GM23338 (cell line): ENCODE measurements around the gene BDP1. TPM values are rescaled to one million over a fixed set of nuclear protein-coding genes. Genes with fewer than 3 reads are reported as not detected.

Source experiments
- ATAC-seq: fragments of 200-7000 bp; cut with Tn5 transposase; 3 replicates; pipeline ENCODE4 v1.9.1; 2020
- DNase-seq: peaks from one replicate; pipeline ENCODE4 v3.0.0-alpha.2; 2015; ENCODE audit warnings: low spot score
- H2AFZ ChIP-seq: fragments of 200-600 bp; sonication (generic); 2 replicates; pipeline ENCODE4 v1.8.0; 2016; ENCODE audit warnings: antibody characterized with exemption, mild to moderate bottlenecking, moderate library complexity
- H3F3A ChIP-seq: fragments of 200-600 bp; sonication (generic); replicated peaks from 2 replicates; pipeline ENCODE4 v1.8.0; 2017; ENCODE audit warnings: antibody characterized with exemption, mixed run types, low read depth
- H3K27ac ChIP-seq: fragments of 200-600 bp; sonication (generic); 2 replicates; pipeline ENCODE4 v1.6.1; 2016; ENCODE audit warnings: low read depth
- H3K27me3 ChIP-seq: fragments of 200-600 bp; sonication (generic); 2 replicates; pipeline ENCODE4 v1.8.0; 2016; ENCODE audit warnings: mild to moderate bottlenecking, mixed run types, moderate library complexity; ENCODE audit not compliant: insufficient read depth
- H3K36me3 ChIP-seq: fragments of 200-600 bp; sonication (generic); 2 replicates; pipeline ENCODE4 v1.8.0; 2016; ENCODE audit warnings: mild to moderate bottlenecking; ENCODE audit not compliant: insufficient read depth
- H3K4me1 ChIP-seq: fragments of 200-600 bp; sonication (generic); 2 replicates; pipeline ENCODE4 v1.8.0; 2016; ENCODE audit warnings: mild to moderate bottlenecking, moderate library complexity; ENCODE audit not compliant: insufficient read depth
- H3K4me2 ChIP-seq: fragments of 200-600 bp; sonication (generic); 2 replicates; pipeline ENCODE4 v1.7.1; 2017; ENCODE audit warnings: mixed run types
- H3K4me3 ChIP-seq: fragments of 200-600 bp; sonication (generic); 2 replicates; pipeline ENCODE4 v1.6.1; 2016; ENCODE audit warnings: mixed run types
- H3K79me2 ChIP-seq: fragments of 200-600 bp; sonication (generic); replicated peaks from 2 replicates; pipeline ENCODE4 v1.8.0; 2017; ENCODE audit warnings: mild to moderate bottlenecking; ENCODE audit not compliant: insufficient read depth
- H3K9me2 ChIP-seq: fragments of 200-600 bp; sonication (generic); 2 replicates; pipeline ENCODE4 v1.8.0; 2017; ENCODE audit not compliant: insufficient read depth
- H4K20me1 ChIP-seq: fragments of 200-600 bp; sonication (generic); replicated peaks from 2 replicates; pipeline ENCODE4 v1.8.0; 2017; ENCODE audit warnings: mild to moderate bottlenecking; ENCODE audit not compliant: insufficient read depth
- H3K27ac Mint-ChIP-seq: 2 replicates; pipeline ENCODE4 v1.8.0; 2020; ENCODE audit warnings: inconsistent platforms, mild to moderate bottlenecking, moderate library complexity, mixed read lengths
- H3K27me3 Mint-ChIP-seq: 3 replicates; pipeline ENCODE4 v1.8.0; 2022; ENCODE audit warnings: low read depth, mild to moderate bottlenecking, moderate library complexity, mixed read lengths, inconsistent platforms; ENCODE audit not compliant: insufficient read depth, poor library complexity
- H3K36me3 Mint-ChIP-seq: 3 replicates; pipeline ENCODE4 v1.8.0; 2021; ENCODE audit warnings: low read depth, mild to moderate bottlenecking, inconsistent platforms, moderate library complexity, mixed read lengths
- H3K4me1 Mint-ChIP-seq: 3 replicates; pipeline ENCODE4 v1.8.0; 2020; ENCODE audit warnings: mild to moderate bottlenecking, inconsistent platforms, mixed read lengths
- H3K4me3 Mint-ChIP-seq: 3 replicates; pipeline ENCODE4 v1.8.0; 2021; ENCODE audit warnings: moderate library complexity, mild to moderate bottlenecking, inconsistent platforms, mixed read lengths
- H3K9me3 Mint-ChIP-seq: 3 replicates; pipeline ENCODE4 v1.8.0; 2020; ENCODE audit warnings: moderate library complexity, mild to moderate bottlenecking, inconsistent platforms, mixed read lengths
- CREB1 ChIP-seq: fragments of 250-450 bp; sonication (Bioruptor Pico); IDR thresholded peaks from 2 replicates; pipeline ENCODE4 v1.5.0; 2020; ENCODE audit warnings: low read depth, mild to moderate bottlenecking, moderate library complexity
- EZH2 ChIP-seq: fragments of 200-600 bp; sonication (generic); IDR thresholded peaks from one replicate; pipeline ENCODE4 v1.8.0; 2017; ENCODE audit warnings: antibody characterized with exemption, mild to moderate bottlenecking, low read depth; ENCODE audit not compliant: unreplicated experiment
- EZH2phosphoT487 ChIP-seq: fragments of 200-600 bp; sonication (generic); IDR thresholded peaks from one replicate; pipeline ENCODE4 v1.8.1; 2018; ENCODE audit warnings: antibody characterized with exemption; ENCODE audit not compliant: unreplicated experiment
- JUNB ChIP-seq: IDR thresholded peaks from one replicate; pipeline ENCODE4 v1.6.1; 2016; ENCODE audit warnings: antibody characterized with exemption; ENCODE audit not compliant: unreplicated experiment
- NANOG ChIP-seq: IDR thresholded peaks from 2 replicates; pipeline ENCODE4 v1.6.1; 2016; ENCODE audit warnings: antibody characterized with exemption, borderline replicate concordance
- POLR2AphosphoS5 ChIP-seq: IDR thresholded peaks from 2 replicates; pipeline ENCODE4 v1.6.1; 2016; ENCODE audit warnings: antibody characterized with exemption, low read depth
- STAT1 ChIP-seq: IDR thresholded peaks from one replicate; pipeline ENCODE4 v1.6.1; 2016; ENCODE audit warnings: antibody characterized with exemption; ENCODE audit not compliant: unreplicated experiment
- ZNF114 ChIP-seq: fragments of 250-450 bp; sonication (Bioruptor Pico); IDR thresholded peaks from 2 replicates; pipeline ENCODE4 v1.5.0; 2020; ENCODE audit warnings: mild to moderate bottlenecking, moderate library complexity
- ZNF331 ChIP-seq: fragments of 250-450 bp; sonication (Bioruptor Pico); IDR thresholded peaks from 2 replicates; pipeline ENCODE4 v1.5.0; 2020; ENCODE audit warnings: low read depth, mild to moderate bottlenecking, moderate library complexity
- polyA plus RNA-seq: library from polyadenylated mRNA; unstranded; fragments of >200 nt; fragmentation: Nextera tagmentation; extraction: Ambion mirVana; gene quantifications from 2 replicates; pipeline ENCODE4 v1.2.1, GENCODE V29; 2016
- total RNA-seq: library from RNA; depleted of rRNA; stranded (reverse); fragments of >200 nt; shearing (Covaris generic); gene quantifications from 2 replicates; pipeline ENCODE4 v1.2.3, GENCODE V29; 2014
- TF ChIP-seq, protein P1 (sequence below), 2 experiments: fragments of 200-600 bp in 1 of 2; sonication (generic) in 1 of 2; conservative IDR thresholded peaks; 2 replicates each; pipeline versions ENCODE4 v1.5.1 to v1.6.1; 2016 to 2017; ENCODE audit warnings: antibody characterized with exemption in 2 of 2, low read depth in 2 of 2, mild to moderate bottlenecking in 2 of 2, moderate library complexity in 1 of 2
- TF ChIP-seq, protein P2 (sequence below): IDR thresholded peaks from 2 replicates; pipeline ENCODE4 v1.6.1; 2016; ENCODE audit warnings: antibody characterized with exemption
- TF ChIP-seq, protein P3 (sequence below): IDR thresholded peaks from one replicate; pipeline ENCODE4 v1.6.1; 2018; ENCODE audit warnings: antibody characterized with exemption; ENCODE audit not compliant: unreplicated experiment
- TF ChIP-seq, protein P4 (sequence below): fragments of 250-450 bp; sonication (Bioruptor Pico); IDR thresholded peaks from 2 replicates; pipeline ENCODE4 v1.5.0; 2020; ENCODE audit warnings: mild to moderate bottlenecking, moderate library complexity

The BDP1 gene
- total and polyA plus RNA-seq, 2 experiments from 2014 or later: 41.8 to 54.4 TPM

DNA sequence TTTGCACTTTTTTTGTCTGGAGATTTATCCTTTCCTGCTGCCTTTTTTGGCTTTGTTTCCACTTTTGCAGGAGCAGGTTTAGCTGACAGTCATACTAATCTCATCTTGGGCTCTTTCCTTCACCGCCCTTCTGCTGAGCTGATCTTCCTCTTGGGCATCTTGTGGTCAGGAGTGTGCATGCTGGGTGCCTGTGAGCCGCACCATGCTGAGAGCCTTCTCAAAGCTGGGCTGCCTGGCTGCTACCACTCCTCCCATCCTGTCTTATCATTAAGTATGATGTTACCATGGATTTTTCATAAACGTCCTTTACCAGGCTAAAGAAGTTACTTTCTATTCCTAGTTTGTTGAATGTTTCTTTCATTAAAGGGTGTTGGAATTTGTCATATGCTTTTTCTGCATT lies 82.2 kb downstream of the BDP1 start:
- H3K4me3 ChIP-seq: no peak overlapping the region
- H3K36me3 Mint-ChIP-seq: peaks cover 49% of the 10 kb centered on the region
- peaks cover 14% of the 10 kb centered on the region; the same call in 1 of the 2 replicates for H3K36me3 ChIP-seq
- H3K4me2 ChIP-seq: no peak overlapping the region
- H3K27ac Mint-ChIP-seq: peak overlapping the region; percentile 44; the same call in 1 of the 2 replicates
- peaks cover 7% of the 10 kb centered on the region; the same call in 1 of the 2 replicates for H4K20me1 ChIP-seq
- peak; percentile 48; the same call in 2 of the 3 replicates for ATAC-seq
- H3F3A ChIP-seq: no peaks in the 10 kb centered on the region
- H2AFZ ChIP-seq: no peak overlapping the region
- peak; percentile 8 for DNase-seq
- TF ChIP-seq NANOG (no peak), ZNF331 (CRISPR knock-in tag) (no peak), CREB1 (CRISPR knock-in tag) (no peak), EZH2 (no peak), ZNF114 (CRISPR knock-in tag) (no peak), JUNB (no peak), EZH2phosphoT487 (no peak), POLR2AphosphoS5 (no peak), STAT1 (no peak)
- TF ChIP-seq, protein P1, sequence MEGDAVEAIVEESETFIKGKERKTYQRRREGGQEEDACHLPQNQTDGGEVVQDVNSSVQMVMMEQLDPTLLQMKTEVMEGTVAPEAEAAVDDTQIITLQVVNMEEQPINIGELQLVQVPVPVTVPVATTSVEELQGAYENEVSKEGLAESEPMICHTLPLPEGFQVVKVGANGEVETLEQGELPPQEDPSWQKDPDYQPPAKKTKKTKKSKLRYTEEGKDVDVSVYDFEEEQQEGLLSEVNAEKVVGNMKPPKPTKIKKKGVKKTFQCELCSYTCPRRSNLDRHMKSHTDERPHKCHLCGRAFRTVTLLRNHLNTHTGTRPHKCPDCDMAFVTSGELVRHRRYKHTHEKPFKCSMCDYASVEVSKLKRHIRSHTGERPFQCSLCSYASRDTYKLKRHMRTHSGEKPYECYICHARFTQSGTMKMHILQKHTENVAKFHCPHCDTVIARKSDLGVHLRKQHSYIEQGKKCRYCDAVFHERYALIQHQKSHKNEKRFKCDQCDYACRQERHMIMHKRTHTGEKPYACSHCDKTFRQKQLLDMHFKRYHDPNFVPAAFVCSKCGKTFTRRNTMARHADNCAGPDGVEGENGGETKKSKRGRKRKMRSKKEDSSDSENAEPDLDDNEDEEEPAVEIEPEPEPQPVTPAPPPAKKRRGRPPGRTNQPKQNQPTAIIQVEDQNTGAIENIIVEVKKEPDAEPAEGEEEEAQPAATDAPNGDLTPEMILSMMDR (conservative IDR thresholded peaks at IDR 0.05; ENCODE audit: low read depth in 2 of 2): no peak
- TF ChIP-seq, protein P2, sequence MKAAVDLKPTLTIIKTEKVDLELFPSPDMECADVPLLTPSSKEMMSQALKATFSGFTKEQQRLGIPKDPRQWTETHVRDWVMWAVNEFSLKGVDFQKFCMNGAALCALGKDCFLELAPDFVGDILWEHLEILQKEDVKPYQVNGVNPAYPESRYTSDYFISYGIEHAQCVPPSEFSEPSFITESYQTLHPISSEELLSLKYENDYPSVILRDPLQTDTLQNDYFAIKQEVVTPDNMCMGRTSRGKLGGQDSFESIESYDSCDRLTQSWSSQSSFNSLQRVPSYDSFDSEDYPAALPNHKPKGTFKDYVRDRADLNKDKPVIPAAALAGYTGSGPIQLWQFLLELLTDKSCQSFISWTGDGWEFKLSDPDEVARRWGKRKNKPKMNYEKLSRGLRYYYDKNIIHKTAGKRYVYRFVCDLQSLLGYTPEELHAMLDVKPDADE: no peak
- TF ChIP-seq, protein P3, sequence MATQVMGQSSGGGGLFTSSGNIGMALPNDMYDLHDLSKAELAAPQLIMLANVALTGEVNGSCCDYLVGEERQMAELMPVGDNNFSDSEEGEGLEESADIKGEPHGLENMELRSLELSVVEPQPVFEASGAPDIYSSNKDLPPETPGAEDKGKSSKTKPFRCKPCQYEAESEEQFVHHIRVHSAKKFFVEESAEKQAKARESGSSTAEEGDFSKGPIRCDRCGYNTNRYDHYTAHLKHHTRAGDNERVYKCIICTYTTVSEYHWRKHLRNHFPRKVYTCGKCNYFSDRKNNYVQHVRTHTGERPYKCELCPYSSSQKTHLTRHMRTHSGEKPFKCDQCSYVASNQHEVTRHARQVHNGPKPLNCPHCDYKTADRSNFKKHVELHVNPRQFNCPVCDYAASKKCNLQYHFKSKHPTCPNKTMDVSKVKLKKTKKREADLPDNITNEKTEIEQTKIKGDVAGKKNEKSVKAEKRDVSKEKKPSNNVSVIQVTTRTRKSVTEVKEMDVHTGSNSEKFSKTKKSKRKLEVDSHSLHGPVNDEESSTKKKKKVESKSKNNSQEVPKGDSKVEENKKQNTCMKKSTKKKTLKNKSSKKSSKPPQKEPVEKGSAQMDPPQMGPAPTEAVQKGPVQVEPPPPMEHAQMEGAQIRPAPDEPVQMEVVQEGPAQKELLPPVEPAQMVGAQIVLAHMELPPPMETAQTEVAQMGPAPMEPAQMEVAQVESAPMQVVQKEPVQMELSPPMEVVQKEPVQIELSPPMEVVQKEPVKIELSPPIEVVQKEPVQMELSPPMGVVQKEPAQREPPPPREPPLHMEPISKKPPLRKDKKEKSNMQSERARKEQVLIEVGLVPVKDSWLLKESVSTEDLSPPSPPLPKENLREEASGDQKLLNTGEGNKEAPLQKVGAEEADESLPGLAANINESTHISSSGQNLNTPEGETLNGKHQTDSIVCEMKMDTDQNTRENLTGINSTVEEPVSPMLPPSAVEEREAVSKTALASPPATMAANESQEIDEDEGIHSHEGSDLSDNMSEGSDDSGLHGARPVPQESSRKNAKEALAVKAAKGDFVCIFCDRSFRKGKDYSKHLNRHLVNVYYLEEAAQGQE: no peak
- TF ChIP-seq, protein P4, sequence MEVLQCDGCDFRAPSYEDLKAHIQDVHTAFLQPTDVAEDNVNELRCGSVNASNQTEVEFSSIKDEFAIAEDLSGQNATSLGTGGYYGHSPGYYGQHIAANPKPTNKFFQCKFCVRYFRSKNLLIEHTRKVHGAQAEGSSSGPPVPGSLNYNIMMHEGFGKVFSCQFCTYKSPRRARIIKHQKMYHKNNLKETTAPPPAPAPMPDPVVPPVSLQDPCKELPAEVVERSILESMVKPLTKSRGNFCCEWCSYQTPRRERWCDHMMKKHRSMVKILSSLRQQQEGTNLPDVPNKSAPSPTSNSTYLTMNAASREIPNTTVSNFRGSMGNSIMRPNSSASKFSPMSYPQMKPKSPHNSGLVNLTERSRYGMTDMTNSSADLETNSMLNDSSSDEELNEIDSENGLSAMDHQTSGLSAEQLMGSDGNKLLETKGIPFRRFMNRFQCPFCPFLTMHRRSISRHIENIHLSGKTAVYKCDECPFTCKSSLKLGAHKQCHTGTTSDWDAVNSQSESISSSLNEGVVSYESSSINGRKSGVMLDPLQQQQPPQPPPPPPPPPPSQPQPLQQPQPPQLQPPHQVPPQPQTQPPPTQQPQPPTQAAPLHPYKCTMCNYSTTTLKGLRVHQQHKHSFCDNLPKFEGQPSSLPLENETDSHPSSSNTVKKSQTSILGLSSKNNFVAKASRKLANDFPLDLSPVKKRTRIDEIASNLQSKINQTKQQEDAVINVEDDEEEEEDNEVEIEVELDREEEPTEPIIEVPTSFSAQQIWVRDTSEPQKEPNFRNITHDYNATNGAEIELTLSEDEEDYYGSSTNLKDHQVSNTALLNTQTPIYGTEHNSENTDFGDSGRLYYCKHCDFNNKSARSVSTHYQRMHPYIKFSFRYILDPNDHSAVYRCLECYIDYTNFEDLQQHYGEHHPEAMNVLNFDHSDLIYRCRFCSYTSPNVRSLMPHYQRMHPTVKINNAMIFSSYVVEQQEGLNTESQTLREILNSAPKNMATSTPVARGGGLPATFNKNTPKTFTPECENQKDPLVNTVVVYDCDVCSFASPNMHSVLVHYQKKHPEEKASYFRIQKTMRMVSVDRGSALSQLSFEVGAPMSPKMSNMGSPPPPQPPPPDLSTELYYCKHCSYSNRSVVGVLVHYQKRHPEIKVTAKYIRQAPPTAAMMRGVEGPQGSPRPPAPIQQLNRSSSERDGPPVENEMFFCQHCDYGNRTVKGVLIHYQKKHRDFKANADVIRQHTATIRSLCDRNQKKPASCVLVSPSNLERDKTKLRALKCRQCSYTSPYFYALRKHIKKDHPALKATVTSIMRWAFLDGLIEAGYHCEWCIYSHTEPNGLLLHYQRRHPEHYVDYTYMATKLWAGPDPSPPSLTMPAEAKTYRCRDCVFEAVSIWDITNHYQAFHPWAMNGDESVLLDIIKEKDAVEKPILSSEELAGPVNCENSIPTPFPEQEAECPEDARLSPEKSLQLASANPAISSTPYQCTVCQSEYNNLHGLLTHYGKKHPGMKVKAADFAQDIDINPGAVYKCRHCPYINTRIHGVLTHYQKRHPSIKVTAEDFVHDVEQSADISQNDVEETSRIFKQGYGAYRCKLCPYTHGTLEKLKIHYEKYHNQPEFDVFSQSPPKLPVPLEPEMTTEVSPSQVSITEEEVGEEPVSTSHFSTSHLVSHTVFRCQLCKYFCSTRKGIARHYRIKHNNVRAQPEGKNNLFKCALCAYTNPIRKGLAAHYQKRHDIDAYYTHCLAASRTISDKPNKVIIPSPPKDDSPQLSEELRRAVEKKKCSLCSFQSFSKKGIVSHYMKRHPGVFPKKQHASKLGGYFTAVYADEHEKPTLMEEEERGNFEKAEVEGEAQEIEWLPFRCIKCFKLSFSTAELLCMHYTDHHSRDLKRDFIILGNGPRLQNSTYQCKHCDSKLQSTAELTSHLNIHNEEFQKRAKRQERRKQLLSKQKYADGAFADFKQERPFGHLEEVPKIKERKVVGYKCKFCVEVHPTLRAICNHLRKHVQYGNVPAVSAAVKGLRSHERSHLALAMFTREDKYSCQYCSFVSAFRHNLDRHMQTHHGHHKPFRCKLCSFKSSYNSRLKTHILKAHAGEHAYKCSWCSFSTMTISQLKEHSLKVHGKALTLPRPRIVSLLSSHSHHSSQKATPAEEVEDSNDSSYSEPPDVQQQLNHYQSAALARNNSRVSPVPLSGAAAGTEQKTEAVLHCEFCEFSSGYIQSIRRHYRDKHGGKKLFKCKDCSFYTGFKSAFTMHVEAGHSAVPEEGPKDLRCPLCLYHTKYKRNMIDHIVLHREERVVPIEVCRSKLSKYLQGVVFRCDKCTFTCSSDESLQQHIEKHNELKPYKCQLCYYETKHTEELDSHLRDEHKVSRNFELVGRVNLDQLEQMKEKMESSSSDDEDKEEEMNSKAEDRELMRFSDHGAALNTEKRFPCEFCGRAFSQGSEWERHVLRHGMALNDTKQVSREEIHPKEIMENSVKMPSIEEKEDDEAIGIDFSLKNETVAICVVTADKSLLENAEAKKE (CRISPR knock-in tag): no peak
- H3K9me3 Mint-ChIP-seq: no peaks in the 10 kb centered on the region
- H3K9me2 ChIP-seq: no peaks in the 10 kb centered on the region
- H3K27me3 ChIP-seq: no peaks in the 10 kb centered on the region
- no peaks in the 10 kb centered on the region for H3K79me2 ChIP-seq
- peaks cover 6% of the 10 kb centered on the region for H3K27me3 Mint-ChIP-seq
- H3K27ac ChIP-seq: no peak overlapping the region
- no peaks in the 10 kb centered on the region for H3K4me1 ChIP-seq
- H3K4me3 Mint-ChIP-seq: no peak overlapping the region
- no peaks in the 10 kb centered on the region for H3K4me1 Mint-ChIP-seq
